OCI-M2 (cell line): ENCODE data around the gene LSM2.
"Not testable (repeated sequence)": the region's sequence is repeated elsewhere in the genome, so short reads cannot be mapped to it uniquely, and the experiment has no call there.

ENCODE experiments used
- DNase-seq: peaks from one replicate; lab custom pipeline; 2025; ENCODE audit not compliant: unreplicated experiment; lab: John Stamatoyannopoulos, UW

The LSM2 gene

DNA sequence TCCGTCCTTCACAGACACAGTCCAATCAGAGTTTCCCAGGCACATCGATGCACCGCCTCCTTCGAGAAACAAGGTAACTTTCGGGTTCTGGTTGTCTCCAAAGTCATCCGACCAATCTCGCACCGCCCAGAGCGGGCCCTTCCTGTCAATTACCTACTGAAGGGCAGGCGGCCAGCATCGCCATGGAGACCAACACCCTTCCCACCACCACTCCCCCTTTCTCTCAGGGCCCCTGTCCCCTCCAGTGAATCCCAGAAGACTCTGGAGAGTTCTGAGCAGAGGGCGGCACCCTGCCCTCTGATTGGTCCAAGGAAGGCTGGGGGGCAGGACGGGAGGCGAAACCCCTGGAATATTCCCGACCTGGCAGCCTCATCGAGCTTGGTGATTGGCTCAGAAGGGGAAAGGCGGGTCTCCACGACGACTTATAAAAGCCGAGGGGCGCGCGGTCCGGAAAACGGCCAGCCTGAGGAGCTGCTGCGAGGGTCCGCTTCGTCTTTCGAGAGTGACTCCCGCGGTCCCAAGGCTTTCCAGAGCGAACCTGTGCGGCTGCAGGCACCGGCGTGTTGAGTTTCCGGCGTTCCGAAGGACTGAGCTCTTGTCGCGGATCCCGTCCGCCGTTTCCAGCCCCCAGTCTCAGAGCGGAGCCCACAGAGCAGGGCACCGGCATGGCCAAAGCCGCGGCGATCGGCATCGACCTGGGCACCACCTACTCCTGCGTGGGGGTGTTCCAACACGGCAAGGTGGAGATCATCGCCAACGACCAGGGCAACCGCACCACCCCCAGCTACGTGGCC, 20.7 kb upstream of the LSM2 start, which contains the start of gene HSPA1B:
Gene HSPA1B (plus strand): TSS at position 453 of the 794 bp plus-strand sequence. CDS start 213 bp downstream, at position 666.
- DNase-seq = peak; percentile 97

GRCh38 chr6:31826793-31827285, 20.1 kb upstream of the LSM2 start:
- peak; percentile 91 for DNase-seq

DNA sequence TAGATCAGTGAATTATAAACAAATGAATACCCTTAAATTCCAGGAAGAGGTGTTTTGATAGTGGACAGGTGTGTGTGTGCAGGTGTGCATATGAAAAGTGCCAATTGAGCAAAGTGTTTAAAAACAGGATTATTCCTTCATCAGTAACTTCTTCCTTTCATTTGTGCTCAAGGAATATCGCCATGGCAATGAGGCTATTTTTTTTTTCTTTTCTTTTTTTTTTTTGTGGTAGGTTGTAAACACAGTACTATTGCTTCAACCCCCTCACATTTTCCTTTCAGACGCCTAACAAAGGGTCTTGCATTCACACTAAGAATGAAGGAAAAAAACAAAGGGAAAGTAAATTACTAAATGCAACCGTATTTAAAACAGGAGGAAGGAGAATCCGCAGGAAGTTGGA, 18.8 kb upstream of the LSM2 start:
- no peak for DNase-seq

- DNase-seq = not testable (repeated sequence)
These were observed 16.9 kb upstream of the LSM2 start for GRCh38 chr6:31823592-31824196.

DNA sequence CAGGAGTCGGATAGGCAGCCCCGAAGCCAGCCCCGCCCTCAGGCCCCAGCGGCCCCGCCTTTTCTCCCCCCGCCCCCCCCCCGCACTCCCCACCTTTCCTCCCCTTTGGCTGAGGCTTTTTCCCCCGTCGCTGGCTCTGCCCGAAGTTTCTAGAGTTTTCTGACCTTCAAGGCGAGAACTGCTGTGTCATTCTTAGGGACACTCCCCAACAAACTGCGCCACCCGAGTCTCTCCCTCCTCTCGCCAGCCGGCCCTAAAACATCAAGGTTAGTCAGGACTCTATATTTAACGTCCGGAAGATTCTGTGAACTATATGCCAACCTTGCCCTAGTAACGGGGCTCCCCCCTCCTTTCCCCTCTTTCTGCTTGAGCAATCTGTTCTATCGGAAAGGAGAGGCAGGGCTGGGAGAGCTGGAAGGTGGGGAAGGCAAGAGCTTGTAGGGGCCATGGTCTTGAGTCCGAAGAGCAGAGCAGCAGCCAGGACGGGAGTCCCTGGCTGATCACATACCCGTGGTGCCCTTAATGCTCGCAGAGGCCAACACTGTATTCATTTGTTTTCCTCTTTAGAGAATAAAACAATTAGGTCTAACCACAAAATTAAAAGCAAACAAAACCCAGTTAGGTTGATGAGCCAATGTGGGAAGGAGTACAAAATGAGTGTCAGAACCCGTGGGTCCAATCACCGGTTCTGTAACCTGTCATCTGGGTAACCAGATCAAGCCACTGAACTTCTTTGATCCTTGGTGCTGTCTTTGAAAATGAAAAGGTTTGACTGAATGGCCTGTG, 15.5 kb upstream of the LSM2 start:
- no peak for DNase-seq

DNA sequence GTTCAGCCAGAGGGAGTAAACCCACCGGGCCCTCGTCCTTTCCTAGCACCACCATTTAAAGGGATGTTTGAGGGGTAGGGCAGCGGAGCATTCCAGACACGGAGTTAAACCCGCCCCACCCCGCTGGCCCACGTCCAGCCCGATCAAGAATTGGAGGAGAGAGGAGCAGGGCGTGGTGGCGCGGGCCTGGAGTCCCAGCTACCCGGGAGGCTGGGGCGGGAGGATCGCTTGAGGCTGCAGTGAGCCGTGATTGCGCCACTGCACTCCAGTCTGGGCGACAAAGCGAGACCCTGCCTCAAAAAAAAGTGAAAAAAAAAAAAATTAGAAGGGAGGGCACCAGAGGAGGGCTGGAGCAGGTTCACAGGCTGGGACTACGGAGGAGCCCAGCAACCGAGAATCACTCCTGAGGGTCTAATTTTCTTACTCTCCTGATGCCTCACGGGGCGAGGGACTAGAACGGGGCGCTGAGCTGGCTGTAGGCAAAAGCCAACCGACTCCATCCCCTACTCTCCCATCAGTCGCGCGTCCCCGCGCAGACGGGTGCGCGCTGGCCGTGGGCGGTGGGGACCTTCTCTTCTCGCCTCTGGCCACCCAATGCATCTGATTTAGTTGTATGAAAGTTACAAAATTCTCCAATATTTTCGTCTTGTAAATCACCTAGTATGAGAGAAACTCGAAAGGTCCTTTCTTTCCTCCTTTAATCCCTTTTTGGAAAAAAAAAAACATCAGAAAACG, 14.7 kb upstream of the LSM2 start:
- no peak for DNase-seq

- not testable (repeated sequence) for DNase-seq
These were observed 13.6 kb upstream of the LSM2 start for GRCh38 chr6:31820399-31820798.

DNA sequence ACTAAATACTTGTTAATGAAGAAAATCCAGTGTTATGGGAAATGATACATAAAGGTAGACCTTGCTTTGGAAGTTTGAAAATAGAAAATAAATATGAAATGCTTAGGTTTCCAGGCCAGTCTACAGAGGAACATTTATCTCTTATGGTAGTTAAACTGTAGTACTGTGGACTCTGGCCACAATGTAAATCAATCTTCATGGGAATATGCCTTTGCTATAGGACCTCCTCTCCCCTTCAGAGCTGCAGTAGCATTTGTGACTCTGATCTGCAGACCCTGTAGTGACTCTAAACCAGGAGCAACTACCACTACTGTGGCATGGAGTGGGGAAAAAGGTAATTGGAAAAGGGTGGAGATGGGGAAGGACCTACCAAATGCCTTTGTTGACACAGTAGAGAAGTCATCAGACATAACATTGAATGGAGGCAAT, 13.1 kb upstream of the LSM2 start:
- DNase-seq = no peak

DNA sequence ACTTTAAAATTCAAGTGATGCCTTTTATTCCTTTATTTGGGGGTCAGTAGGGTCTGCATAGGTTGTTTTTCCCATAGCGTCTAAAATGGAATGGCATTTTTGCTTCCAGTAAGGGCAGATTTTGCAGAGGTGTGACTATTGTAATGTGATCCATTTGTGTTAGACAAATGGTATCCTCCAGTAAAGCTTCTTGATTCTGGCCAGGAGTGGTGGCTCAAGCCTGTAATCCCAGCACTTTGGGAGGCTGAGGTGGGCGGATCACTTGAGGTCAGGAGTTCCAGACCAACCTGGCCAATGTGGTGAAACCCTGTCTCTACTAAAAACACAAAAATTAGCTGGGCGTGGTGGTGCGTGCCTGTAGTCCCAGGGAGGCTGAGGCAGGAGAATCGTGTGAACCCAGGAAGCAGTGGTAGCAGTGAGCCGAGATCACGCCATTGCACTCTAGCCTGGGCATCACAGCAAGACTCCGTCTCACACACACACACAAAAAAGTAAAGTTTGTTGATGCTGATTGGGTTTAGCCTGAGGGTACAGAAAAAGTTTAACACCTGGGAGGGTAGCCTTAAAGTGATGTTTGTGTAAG, 11.3 kb upstream of the LSM2 start:
- not testable (repeated sequence) for DNase-seq

GRCh38 chr6:31817133-31817928, 10.6 kb upstream of the LSM2 start:
- DNase-seq = not testable (repeated sequence)

DNA sequence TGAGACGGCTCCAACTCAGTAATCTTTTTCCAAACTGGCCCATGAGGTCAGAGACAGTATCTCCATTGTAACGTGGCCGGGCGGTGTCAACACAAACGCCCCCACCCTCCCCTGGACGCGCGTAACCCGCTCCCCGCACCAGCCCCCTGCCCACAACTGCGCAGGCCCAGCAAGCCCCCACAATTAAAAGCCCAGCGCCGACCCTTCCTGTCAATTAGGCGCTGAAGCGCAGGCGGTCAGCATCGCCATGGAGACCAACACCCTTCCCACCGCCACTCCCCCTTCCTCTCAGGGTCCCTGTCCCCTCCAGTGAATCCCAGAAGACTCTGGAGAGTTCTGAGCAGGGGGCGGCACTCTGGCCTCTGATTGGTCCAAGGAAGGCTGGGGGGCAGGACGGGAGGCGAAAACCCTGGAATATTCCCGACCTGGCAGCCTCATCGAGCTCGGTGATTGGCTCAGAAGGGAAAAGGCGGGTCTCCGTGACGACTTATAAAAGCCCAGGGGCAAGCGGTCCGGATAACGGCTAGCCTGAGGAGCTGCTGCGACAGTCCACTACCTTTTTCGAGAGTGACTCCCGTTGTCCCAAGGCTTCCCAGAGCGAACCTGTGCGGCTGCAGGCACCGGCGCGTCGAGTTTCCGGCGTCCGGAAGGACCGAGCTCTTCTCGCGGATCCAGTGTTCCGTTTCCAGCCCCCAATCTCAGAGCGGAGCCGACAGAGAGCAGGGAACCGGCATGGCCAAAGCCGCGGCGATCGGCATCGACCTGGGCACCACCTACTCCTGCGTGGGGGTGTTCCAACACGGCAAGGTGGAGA, 8.5 kb upstream of the LSM2 start, which contains the start of the genes HSPA1A and HSPA1L:
Gene HSPA1A (plus strand): TSS at position 519 of the 814 bp plus-strand sequence. CDS start 214 bp downstream, at position 733.
Gene HSPA1L (minus strand): TSS at position 259 of the 814 bp plus-strand sequence. CDS start 3,311 bp downstream, outside the sequence.
- DNase-seq = peak; percentile 90

DNA sequence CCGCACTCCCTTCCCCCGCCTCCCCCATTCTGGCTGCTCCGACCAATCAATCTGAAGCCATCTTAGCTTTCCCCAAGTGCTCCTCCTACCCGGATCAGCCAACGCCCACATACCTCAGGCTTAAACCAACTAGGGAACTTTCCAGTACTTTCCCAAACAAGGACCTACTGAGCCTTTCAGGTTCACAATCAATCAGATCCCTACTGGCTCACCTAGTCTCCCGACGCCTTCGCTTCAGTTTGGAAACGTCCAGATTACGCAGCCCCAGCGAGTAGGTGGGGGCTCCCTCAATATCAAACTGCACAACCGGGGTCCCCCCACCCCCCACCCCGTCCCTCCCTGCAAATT, 7.9 kb upstream of the LSM2 start:
- no peak for DNase-seq

GRCh38 chr6:31813465-31813849, 6.7 kb upstream of the LSM2 start:
- DNase-seq = no peak

DNA sequence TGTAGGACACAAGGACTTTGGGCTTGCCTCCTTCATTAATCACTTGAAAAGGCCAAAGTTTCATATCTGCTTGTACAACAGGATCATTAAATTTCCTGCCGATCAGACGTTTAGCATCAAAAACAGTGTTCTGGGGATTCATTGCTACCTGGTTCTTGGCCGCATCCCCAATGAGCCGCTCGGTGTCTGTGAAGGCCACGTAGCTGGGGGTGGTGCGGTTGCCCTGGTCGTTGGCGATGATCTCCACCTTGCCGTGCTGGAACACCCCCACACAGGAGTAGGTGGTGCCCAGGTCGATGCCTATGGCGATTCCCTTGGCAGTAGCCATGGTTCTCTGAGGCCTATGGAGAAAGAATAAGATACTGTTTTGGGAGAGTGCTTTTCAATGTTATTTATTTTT, 4.9 kb upstream of the LSM2 start:
- no peak for DNase-seq

DNA sequence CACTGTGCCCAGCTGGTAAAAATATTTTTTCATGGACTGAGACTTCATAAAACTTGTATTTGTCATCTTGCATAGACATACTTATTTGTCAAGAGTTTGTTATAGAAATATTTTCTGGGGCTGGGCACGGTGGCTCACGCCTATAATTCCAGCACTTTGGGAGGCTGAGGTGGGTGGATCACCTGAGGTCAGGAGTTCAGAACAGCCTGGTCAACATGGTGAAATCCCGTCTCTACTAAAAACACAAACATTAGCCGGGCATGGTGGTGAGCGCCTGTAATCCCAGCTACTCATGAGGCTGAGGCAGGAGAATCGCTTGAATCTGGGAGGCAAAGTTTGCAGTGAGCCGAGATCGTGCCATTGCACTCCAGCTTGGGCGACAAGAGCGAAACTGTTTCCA, 1.8 kb upstream of the LSM2 start:
- DNase-seq = not testable (repeated sequence)

- DNase-seq = no peak
These were observed 762 bp downstream of the LSM2 start for GRCh38 chr6:31805939-31806469.

DNA sequence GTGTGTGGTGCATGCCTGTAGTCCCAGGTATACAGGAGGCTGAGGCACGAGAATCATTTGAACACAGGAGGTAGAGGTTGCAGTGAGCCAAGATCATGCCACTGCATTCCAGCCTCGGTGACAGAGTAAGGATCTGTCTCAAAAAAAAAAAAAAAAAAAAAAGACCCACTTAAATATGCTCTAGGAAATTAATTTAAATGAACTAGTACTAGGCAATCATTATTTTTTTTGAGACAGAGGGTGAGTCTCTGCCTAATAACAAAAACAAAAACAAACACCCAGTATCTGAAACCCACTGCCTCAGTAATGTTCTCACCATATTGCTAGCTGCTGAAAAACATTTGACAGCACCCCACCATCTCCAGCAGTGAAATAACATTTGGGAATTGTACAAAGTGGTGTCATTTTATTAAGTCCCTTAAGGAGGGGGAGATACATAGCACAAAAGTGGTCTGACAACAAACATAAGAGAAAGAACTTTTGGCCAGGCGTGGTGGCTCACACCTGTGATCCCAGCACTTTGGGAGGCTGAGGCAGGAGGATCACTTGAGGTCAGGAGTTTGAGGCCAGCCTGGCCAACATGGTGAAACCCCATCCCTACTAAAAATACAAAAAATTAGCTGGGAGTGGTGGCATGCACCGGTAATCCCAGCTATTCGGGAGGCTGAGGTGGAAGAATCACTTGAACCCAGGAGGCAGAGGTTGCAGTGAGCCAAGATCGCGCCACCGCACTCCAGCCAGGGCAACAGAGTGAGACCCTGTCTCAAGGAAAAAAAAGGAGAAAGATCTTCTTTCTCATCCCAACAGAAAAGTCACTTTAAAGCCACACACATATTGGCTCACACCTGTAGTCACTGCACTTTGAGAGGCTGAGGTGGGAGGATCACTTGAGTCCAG, 5.5 kb downstream of the LSM2 start:
- not testable (repeated sequence) for DNase-seq
